Breast epithelium (tissue), 3 donors: ENCODE results near the gene USP24.

Experiments
- POLR2A ChIP-seq: fragments of 450-650 bp; IDR thresholded peaks from one replicate; pipeline ENCODE4 v1.6.1; 2016; ENCODE audit warnings: antibody characterized with exemption, mild to moderate bottlenecking, moderate library complexity
- POLR2AphosphoS5 ChIP-seq, 3 donors: sonication (generic); formaldehyde crosslinking; IDR thresholded peaks; one replicate each; pipeline ENCODE4 v1.6.1; 2017; ENCODE audit warnings: antibody characterized with exemption in 3 of 3
- TF ChIP-seq, protein P1 (sequence below), 3 donors: fragments of 450-650 bp; IDR thresholded peaks; one replicate each; pipeline ENCODE4 v1.5.1; 2016 to 2017; ENCODE audit warnings: antibody characterized with exemption in 3 of 3, mild to moderate bottlenecking in 3 of 3, moderate library complexity in 3 of 3

GRCh38 chr1:55061000-55061705 lies 154.0 kb downstream of the USP24 start:
- TF ChIP-seq, protein P1, sequence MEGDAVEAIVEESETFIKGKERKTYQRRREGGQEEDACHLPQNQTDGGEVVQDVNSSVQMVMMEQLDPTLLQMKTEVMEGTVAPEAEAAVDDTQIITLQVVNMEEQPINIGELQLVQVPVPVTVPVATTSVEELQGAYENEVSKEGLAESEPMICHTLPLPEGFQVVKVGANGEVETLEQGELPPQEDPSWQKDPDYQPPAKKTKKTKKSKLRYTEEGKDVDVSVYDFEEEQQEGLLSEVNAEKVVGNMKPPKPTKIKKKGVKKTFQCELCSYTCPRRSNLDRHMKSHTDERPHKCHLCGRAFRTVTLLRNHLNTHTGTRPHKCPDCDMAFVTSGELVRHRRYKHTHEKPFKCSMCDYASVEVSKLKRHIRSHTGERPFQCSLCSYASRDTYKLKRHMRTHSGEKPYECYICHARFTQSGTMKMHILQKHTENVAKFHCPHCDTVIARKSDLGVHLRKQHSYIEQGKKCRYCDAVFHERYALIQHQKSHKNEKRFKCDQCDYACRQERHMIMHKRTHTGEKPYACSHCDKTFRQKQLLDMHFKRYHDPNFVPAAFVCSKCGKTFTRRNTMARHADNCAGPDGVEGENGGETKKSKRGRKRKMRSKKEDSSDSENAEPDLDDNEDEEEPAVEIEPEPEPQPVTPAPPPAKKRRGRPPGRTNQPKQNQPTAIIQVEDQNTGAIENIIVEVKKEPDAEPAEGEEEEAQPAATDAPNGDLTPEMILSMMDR (IDR thresholded peaks at IDR 0.05) = no peak
- TF ChIP-seq POLR2A (no peak), POLR2AphosphoS5 (IDR thresholded peaks at IDR 0.05) (no peak)
